NOMO-1 treated with dmso at 0.1 percent for 144 hours (cell line): ENCODE data around the gene TARDBP.
"Not testable (repeated sequence)": the region's sequence is repeated elsewhere in the genome, so short reads cannot be mapped to it uniquely, and the experiment has no call there.

ENCODE experiments used
- DNase-seq: peaks from one replicate; lab custom pipeline; 2025; ENCODE audit not compliant: unreplicated experiment; lab: John Stamatoyannopoulos, UW

TARDBP gene

GRCh38 chr1:11059155-11059967 lies 46.9 kb downstream of the TARDBP start:
- no peak for DNase-seq

GRCh38 chr1:11059968-11060830 lies 47.7 kb downstream of the TARDBP start, which contains the start of gene SRM:
SRM (minus strand) TSS chr1:11060018; CDS start chr1:11059943, 75 bp downstream.
- DNase-seq = peak; percentile 87

- DNase-seq = no peak
These were observed 49.4 kb downstream of the TARDBP start for GRCh38 chr1:11061652-11062365.

- DNase-seq = no peak
These were observed 50.5 kb downstream of the TARDBP start for GRCh38 chr1:11062965-11063401.

- not testable (repeated sequence) for DNase-seq
These were observed 51.6 kb downstream of the TARDBP start for GRCh38 chr1:11063937-11064537.

GRCh38 chr1:11064942-11065341 lies 52.5 kb downstream of the TARDBP start:
- no peak for DNase-seq

- DNase-seq = no peak
These were observed 53.3 kb downstream of the TARDBP start for GRCh38 chr1:11065796-11066195.

GRCh38 chr1:11067716-11068599 lies 55.5 kb downstream of the TARDBP start:
- no peak for DNase-seq

GRCh38 chr1:11068600-11069473 lies 56.4 kb downstream of the TARDBP start:
- no peak for DNase-seq

GRCh38 chr1:11070876-11071275 lies 58.4 kb downstream of the TARDBP start:
- no peak for DNase-seq

GRCh38 chr1:11071463-11072215 lies 59.2 kb downstream of the TARDBP start:
- no peak for DNase-seq

GRCh38 chr1:11072216-11072917 lies 59.9 kb downstream of the TARDBP start:
- DNase-seq = no peak

- DNase-seq = not testable (repeated sequence)
These were observed 60.9 kb downstream of the TARDBP start for GRCh38 chr1:11073398-11073797.
